GM19468 (cell line): ENCODE data around the gene TULP1.
A peak's percentile ranks its signal among the peaks of the same experiment; 100 is the strongest.

Experiments
- ATAC-seq: cut with Tn5 transposase; IDR thresholded peaks from one replicate; pipeline ENCODE4 v1.9.1; 2021; ENCODE audit warnings: mild to moderate bottlenecking, moderate library complexity, moderate number of reproducible peaks; ENCODE audit not compliant: unreplicated experiment; ENCODE audit errors: extremely low read depth

The TULP1 gene

DNA sequence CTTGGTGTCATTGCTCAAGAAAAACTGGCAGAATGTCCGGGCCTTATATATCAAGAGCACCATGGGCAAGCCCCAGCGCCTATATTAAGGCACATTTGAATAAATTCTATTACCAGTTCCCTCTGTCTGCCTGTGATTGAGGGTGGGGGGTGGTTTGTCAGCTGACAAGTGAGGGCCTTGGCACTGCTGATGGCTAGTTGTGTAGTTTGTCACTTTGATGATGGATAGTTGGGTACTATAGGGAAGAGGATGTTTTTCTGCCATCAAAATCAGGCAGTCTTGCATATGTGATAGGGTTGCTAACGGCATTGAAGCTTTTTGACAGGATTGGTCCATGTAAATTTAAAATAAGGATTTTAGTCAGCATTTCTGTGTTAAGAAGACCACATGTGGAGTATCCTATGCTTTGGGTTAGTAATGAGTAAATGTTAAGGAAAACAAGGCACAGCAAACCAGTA is 42.0 kb downstream of the TULP1 start:
- no peak for ATAC-seq

DNA sequence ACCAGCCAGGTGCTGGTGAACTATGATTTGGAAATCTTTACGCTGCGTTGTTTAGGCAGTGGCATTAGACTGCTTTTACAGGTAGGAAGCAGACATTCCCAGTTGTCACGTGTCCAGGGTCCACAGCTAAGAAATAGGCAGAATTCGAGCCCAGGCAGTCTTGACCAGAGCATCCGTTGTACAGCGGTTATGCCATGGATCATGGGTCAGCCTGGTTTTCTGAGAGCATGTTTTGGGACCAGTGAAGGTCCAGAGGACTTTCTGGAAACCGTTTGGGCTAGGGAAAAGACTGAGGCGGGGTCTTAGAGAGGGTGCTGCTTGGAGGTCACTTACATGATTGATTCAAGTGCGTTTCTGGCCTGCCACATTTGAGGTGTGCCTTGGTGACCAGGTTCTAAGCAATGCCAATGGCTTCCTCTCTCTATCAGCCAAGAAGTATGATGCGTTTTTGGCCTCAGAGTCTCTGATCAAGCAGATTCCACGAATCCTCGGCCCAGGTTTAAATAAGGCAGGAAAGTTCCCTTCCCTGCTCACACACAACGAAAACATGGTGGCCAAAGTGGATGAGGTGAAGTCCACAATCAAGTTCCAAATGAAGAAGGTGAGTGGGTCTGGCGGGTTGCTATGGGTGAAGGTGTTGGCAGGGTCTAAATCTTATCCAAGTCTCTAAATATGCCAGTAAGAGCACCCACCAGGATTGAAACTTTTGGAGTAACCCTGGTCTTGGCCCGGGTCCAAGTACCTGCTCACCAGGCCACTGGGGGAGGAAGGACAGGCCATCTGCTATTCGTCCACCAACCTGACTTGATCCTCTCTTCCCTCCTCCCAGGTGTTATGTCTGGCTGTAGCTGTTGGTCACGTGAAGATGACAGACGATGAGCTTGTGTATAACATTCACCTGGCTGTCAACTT is 42.7 kb downstream of the TULP1 start:
- no peak for ATAC-seq

DNA sequence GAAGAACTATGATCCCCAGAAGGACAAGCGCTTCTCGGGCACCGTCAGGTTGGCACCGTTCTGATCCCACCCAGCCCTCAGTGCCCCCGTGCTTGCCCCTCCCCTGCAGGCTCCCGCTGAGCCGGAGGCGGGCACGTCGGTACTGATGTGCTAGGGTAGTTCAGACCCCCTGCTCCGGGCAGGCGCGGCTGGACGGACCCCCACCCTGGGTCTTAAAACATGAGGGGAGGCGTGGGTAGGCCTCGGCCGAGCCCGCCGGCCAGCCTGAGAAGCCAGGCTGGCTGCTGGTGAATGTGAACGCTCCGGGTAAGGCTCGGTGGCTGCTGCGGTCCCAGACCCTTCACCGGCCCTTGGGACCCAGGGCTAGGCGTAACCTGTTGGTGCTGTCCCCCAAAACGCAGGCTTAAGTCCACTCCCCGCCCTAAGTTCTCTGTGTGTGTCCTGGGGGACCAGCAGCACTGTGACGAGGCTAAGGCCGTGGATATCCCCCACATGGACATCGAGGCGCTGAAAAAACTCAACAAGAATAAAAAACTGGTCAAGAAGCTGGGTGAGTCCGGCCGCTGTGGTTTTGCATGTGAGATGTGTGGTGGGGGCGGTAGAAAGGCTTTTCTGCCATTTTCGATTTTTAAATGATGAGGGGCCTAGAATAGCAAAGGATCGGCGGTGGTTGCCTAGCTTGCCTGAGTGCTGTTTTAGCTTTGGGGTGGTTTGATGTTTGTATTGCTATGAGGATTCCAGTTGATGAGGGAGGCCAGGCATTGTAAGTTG is 43.5 kb downstream of the TULP1 start:
- ATAC-seq: no peak

DNA sequence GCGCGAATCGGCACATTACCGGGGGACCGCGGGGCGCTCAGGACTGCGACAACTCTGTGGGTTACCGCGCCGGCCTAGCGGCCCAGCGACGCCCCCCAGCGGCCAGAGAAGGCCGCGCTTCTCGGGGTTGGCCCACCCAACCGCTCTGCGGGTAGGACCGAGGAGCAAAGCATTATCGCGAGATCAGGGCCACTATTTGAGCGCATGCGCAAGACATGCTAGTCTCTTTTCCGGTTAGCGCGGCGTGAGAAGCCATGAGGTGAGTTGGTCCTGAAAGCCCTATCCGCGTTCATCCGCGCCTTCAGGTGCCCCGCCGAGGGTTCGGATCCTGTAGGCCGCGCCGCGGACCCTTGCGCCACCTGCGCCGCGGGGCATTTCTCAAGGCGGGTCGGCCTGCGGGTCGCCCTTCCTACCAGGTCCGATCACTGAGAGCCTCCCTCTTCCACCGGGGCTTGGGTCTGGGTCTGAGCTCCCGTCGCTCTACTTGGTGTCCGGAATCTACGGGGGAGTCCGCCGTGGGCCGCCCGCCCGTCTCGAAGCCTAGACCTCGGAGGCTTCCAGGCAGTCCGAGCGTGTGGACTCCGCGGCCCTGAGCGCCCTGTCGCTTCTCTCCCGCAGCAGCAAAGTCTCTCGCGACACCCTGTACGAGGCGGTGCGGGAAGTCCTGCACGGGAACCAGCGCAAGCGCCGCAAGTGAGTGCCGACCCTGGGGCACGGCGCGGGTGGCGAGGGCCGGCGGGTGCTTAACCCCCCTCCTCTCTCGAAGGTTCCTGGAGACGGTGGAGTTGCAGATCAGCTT is 44.3 kb downstream of the TULP1 start, which contains the start of gene RPL10A:
Gene RPL10A, plus strand, starts transcription at position 221 of the 799 bp plus-strand sequence. Its CDS starts 34 bp downstream, at position 255.
- ATAC-seq: peak; percentile 64

DNA sequence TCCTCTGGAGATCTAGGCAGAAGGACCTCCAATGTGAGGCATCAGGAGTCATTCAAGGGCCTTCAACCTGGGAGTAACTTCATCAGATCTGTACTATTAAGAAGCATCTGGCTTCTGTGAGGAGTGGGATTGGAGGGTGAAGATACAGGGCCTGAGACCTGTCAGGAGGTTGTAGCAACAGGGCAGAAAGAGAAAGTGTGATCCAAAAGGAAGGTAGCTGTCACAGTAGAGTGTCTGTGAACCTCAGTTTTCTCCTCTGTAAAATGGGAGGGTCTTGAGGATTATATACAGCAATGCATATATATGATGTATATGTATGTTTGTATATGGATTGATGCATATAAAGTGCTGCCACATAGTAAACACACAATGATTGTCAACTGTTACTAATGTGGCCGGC is 47.0 kb downstream of the TULP1 start:
- no peak for ATAC-seq

DNA sequence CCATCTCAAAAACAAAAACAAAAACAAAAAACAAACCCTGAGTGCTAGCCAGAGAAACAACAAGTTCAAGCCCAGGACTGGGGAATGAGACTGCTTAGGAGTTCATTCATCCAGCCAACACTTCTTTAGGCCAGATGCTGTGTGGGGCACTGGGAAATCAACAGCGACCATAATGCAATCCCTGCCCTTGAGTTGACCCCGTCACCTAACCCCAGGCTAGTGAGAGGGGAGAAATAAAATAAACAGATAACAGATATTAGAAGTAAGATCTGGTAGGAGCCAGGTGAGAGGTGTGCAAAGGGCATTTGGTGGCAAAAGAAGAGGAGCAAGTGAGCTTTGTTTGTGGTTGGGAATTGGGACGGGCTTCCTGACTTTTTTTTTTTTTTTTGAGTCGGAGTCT is 49.4 kb downstream of the TULP1 start:
- ATAC-seq: no peak

DNA sequence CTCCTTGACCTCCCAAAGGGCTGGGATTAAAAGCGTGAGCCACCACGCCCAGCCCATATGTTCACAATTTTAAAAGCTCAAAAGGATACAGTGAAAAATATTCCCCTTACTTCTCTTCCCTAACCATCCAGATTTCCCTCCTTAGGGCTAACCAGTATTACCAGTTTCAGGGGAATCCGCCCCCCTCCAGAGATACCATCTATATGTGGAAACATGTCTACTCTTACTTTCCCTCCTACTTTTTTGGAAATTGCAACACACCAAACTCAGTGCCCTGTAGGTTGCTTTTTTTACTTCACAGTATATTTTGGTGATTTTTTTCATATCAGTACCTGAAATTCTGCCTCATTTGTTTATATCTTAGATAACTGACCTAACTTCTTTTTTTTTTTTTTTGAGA is 51.4 kb downstream of the TULP1 start:
- no peak for ATAC-seq

DNA sequence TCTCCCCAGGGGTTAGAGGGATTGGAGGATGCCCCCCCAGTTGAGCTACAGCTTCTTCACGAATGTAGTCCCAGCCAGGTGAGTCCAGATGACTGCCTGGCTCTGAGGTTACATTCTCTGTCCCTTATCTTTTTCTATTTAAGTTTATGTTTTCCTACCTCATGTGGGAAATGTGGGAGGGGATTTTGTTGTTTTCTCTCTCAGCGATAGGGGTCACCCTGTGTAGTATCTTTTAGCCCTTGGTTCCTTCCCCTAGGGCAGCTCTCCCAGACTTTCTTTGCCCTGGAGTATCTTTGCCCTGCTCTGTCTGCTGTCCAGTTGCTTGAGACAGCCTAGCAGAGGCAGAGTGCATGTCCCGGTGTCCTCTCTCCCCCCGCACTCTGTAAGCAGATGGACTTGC is 54.8 kb downstream of the TULP1 start:
- ATAC-seq: no peak

DNA sequence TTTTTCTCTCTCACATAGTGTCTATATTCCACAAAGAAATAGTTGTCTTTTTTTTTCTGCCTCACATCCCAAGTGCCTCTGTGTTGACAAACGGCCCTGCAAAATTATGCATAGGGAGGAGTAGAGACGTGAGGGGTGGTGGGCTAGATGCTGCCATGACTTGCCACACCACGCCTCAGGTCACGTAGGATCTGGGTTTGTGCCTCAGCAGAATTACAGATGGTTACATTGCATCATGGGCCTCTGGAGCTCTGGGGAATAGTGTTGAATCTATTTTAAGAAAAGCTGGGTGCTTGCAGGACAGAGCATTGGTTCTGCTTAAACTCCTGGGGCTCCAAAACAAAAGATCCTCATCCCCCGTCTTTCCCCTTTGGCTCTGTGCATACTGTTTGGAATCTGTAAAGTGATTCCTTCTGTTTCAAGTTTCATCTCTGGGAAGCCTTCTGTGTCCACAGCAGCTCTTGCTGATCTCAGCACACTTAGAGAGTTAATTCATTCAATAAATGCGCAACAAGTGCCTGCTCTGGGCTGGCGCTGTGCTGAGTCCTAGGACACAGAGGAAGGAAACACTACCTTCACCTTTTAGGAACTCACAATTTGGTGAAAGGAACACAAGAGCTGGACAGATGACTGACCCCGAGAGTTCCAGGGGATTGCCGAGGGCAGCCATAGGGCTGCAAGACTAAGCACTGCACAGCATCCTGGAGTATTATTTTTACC is 58.1 kb downstream of the TULP1 start:
- ATAC-seq: no peak

DNA sequence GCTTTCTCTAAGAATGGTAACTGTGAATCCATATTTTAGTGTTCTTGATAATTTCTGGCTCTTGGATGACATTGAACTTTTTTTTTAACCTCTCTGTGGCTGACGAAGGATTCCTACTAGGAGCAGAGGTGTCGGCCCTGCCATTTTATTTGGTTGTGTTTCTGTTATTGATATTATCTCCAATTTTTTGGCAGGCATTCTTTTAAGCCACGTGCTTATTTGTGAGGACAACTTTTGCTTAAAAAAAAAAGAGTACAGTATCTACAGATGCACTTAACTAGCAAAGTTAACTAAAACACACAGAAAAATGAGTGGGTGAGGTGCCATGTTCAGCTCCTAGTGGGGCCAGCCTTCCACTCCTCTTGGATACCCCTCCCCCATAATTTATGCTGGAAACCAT is 59.5 kb downstream of the TULP1 start:
- no peak for ATAC-seq

DNA sequence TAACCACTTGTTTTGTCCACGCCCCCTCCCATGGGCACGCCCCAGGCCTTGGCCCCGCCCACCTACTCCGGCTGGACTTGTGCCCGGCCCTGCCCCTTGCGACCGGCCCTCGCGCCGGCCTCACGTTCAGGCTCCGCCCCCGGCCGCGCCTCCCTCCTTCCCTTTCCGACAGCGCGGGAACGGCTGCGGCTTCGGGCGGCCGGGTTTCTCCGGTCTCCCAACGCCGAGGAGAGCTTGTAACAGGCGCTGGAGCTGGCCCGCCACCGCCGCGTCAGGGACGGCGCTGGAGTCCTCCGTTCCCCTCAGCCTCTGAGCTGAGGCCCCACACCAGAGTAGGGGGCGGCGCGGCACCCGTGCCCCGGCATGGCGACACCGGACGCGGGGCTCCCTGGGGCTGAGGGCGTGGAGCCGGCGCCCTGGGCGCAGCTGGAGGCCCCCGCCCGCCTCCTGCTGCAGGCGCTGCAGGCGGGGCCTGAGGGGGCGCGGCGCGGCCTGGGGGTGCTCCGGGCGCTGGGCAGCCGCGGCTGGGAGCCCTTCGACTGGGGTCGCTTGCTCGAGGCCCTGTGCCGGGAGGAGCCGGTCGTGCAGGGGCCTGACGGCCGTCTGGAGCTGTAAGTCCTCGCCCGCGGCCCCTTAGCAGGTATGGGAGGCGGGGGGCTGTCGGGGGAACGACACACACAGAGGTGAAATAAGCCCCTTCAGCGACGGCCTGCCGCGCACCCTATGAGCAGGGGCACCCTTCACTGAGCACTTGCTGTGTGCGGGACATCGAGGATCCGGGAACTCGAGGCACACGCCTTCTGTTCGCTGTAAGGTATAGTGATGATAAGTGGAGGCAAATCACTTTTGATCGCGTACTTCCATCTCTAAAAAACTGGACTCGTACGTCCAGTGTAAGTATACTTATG is 60.3 kb downstream of the TULP1 start, which contains the start of gene FANCE:
Gene FANCE, plus strand, starts transcription at position 156 of the 908 bp plus-strand sequence. Its CDS starts 208 bp downstream, at position 364.
- peak; percentile 63 for ATAC-seq

DNA sequence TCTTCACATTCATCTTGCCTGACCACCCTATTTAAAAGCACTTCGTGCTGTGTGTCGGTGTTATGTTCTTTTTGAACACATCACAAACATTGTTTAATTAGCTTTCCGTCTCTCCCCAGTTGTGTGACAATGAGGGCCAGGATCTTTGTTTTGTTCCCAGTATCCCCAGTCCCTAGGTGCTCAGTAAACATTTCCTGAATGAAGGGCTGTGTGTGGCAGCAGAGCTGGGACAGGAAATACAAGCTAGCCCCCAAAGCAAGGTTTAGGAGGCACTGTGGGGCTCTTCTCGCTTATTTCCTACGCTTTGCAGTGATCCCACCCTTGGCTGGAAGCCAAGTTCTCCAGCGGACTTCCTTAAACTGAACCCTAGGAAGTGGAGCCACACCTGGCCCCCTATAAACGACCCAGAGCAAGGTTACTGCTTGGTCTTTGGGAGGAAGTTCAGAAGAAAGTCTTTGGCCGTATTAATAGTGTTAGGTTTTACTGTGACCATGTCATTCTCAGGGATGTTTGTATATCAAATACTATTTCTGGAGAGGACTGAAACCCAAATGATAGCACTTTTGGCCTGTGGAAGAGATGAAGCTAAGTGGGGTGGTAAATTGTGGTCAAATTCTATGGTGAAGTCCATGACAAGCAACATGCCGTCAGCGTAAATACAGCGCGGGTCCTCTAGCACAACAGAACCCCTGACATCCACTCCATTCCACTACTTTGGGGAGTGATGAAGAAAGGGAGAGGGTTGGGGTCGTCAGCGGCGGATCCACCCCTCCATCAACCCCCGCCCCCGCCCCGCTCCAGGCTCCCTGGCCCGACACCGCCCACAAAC is 61.1 kb downstream of the TULP1 start:
- ATAC-seq: no peak

DNA sequence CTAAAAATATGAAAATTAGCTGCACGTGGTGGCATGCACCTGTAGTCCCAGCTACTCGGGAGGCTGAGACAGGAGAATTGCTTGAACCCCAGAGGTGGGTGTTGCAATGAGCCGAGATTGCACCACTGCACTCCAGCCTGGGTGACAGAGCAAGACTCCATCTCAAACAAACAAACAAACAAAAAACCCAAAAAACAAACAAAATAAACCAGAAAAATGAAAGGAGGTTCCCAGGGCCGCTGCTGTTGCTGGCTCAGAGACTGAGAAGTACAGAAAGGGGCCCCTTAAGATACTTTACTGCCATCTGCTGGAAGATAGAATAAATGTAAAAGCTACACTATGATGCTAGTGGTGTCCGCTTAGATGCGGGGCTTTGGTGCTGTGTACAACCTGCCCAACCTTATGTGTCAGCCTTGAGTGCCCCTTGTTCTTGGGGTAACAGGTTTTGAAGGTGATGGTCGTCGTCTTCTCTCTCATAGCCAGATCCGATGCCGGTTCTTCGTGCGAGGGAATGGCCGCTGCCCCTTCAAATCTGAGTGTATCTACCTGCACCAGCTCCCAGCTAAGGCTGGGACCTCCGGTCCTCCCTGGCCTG is 63.3 kb downstream of the TULP1 start:
- ATAC-seq: no peak

DNA sequence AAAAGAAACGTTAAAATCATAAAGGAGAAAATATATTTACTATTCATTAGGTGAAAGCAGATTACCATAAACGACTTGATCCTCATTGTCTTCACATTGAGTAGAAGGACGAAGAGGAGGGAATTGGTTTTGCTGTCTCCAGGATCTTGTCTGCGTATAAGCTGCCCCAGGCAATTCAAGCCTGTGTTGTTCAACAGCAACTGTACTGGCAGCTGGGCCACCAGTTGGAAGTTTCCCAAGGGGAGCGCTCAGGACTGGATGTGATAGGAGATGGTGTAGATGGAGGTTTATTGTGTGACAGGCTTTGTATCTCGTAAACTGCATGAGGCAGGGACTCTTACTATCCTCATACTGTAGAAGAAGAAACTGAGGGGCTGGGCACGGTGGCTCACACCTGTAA is 64.5 kb downstream of the TULP1 start:
- no peak for ATAC-seq
